DND-41 (cell line): ENCODE measurements around the gene PLAGL1.
"Not testable (repeated sequence)": the region's sequence is repeated elsewhere in the genome, so short reads cannot be mapped to it uniquely, and the experiment has no call there.

Experiments used
- EZH2 ChIP-seq: IDR thresholded peaks from 3 replicates; pipeline ENCODE4 v1.6.1; 2012; ENCODE audit warnings: borderline replicate concordance, low read depth, mild to moderate bottlenecking, moderate library complexity, low read length, inconsistent platforms; ENCODE audit not compliant: severe bottlenecking
- TF ChIP-seq, protein P1 (sequence below): IDR thresholded peaks from 2 replicates; pipeline ENCODE4 v1.5.1; 2012; ENCODE audit warnings: borderline replicate concordance, low read length, moderate library complexity, mild to moderate bottlenecking; ENCODE audit not compliant: poor library complexity, severe bottlenecking; ENCODE audit errors: extremely low read depth

- TF ChIP-seq, protein P1, sequence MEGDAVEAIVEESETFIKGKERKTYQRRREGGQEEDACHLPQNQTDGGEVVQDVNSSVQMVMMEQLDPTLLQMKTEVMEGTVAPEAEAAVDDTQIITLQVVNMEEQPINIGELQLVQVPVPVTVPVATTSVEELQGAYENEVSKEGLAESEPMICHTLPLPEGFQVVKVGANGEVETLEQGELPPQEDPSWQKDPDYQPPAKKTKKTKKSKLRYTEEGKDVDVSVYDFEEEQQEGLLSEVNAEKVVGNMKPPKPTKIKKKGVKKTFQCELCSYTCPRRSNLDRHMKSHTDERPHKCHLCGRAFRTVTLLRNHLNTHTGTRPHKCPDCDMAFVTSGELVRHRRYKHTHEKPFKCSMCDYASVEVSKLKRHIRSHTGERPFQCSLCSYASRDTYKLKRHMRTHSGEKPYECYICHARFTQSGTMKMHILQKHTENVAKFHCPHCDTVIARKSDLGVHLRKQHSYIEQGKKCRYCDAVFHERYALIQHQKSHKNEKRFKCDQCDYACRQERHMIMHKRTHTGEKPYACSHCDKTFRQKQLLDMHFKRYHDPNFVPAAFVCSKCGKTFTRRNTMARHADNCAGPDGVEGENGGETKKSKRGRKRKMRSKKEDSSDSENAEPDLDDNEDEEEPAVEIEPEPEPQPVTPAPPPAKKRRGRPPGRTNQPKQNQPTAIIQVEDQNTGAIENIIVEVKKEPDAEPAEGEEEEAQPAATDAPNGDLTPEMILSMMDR = not testable (repeated sequence)
- TF ChIP-seq EZH2 = not testable (repeated sequence)
Observed at GRCh38 chr6:144046672-144047071, 38.6 kb upstream of the PLAGL1 start.
